Activated T-cell treated with anti-CD3 and anti-CD28 coated beads for 48 hours (primary cell): ENCODE measurements around the gene CCDC167.
"Not testable (repeated sequence)": the region's sequence is repeated elsewhere in the genome, so short reads cannot be mapped to it uniquely, and the experiment has no call there.

ENCODE experiments used
- DNase-seq: peaks from one replicate; pipeline ENCODE4 v3.0.0-alpha.2; 2020; ENCODE audit warnings: low read depth

The CCDC167 gene

DNA sequence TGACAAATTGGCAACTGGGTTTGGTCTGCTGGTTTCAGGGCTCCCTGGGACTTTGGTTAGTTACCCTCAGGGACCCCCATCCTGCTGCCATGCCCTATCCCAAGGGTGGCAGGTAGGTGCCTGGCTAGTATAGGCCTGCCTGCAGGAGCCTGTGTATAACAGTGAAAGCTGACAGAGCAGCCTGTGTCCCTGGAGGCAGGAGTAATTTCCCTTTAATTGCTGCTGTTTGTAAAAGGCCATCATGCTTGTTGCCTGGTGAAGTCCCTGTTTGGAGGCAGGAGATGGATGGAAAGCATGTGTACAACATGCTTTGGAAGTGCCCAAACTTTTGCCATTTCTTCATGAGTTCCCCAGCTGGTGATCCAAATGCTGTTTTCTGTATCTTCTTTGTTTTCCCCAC, 36.6 kb downstream of the CCDC167 start:
- DNase-seq, result no peak

DNA sequence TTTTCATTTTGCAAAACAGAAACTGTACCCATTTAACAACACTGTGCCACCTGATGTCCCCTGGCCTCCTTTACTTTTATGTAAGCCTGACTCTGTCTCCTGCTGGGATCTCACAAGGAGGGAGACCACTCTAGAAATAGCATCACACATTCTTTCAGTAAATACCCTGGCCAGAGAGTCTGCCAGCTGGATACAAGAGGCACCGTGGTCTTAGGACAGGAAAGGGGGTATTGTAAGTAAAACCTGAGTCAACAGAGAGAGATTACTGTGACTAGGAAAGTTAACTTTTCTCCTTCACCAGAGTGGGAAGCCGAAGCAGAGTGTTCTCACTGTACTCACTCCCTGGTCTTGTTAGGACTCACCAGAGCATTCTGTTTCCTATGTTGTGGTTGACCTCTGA, 38.9 kb downstream of the CCDC167 start:
- no peak for DNase-seq

- DNase-seq, result no peak
Measured at GRCh38 chr6:37459981-37460800, 39.5 kb downstream of the CCDC167 start.

DNA sequence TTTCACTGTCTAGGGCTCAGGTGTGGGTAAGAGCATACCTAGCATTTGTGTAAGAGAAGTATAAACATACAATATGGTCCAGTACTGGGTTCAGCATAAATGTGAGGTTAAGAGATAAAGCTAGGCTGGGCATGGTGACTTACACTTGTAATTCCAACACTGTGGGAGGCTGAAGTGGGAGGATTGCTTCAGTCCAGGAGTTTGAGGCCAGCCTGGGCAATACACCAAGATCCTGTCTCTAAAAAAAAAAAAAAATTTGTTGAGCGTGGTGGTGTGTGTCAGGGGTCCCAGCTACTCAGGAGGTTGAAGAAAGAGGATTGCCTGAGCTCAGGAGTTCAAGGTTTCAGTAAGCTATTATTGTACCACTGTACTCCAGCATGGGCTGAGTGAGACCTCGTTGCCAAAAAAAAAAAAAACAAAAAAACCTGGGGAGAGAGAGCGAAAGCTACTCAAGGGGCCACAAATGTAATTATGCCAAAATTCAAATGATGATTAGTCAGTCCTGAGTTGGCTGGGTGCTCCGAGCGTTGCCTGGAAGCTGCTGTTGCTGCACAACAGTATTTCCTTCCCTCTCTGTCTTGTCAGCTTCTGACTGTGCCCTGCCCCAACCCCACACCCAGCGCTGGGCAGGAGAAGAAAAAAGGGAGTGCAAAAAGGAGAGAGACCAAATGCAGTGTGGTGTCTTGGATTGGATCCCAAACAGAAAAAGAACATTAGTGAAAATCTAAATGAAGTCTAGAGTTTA, 42.7 kb downstream of the CCDC167 start:
- DNase-seq, result no peak

GRCh38 chr6:37456126-37456525, 43.6 kb downstream of the CCDC167 start:
- DNase-seq, result no peak

DNA sequence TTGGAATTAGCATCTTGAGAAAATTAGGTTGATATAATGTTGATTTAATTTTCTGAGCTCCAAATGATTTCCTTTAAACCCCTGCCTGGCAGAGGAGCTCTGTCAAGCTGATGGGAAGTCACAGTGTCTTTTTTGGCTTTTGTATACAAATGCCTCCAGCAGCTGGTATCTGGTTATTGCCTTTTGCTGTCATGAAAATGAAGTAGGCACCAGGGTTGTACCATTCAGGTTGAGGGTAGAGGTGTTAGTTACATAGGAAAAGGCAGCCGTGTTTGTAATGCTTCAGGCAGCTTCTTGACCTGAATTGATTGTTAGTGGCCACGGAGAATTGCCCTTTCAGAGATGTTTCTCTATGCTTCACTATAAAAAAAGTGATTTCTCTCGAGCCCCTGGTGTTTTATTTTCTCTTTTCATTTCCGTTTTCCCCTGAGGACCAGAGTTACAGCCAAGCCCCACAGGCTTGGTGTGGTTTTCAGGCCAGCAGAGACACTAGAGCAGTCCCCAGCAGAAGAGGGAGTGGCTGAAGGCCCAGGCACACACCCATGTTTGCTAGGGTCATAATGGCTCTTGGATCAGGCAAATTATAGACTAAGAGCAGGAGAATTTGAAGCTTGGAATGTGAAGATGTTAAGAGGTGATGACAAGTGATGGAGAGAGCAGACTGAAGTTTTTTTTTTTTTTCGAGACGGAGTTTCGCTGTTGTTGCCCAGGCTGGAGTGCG, 45.1 kb downstream of the CCDC167 start:
- DNase-seq, result no peak

GRCh38 chr6:37452522-37452921, 47.2 kb downstream of the CCDC167 start:
- no peak for DNase-seq

- no peak for DNase-seq
Measured at GRCh38 chr6:37451441-37452193, 48.1 kb downstream of the CCDC167 start.

- DNase-seq, result no peak
Measured at GRCh38 chr6:37449984-37450383, 49.7 kb downstream of the CCDC167 start.

- not testable (repeated sequence) for DNase-seq
Measured at GRCh38 chr6:37443216-37443542, 56.5 kb downstream of the CCDC167 start.

DNA sequence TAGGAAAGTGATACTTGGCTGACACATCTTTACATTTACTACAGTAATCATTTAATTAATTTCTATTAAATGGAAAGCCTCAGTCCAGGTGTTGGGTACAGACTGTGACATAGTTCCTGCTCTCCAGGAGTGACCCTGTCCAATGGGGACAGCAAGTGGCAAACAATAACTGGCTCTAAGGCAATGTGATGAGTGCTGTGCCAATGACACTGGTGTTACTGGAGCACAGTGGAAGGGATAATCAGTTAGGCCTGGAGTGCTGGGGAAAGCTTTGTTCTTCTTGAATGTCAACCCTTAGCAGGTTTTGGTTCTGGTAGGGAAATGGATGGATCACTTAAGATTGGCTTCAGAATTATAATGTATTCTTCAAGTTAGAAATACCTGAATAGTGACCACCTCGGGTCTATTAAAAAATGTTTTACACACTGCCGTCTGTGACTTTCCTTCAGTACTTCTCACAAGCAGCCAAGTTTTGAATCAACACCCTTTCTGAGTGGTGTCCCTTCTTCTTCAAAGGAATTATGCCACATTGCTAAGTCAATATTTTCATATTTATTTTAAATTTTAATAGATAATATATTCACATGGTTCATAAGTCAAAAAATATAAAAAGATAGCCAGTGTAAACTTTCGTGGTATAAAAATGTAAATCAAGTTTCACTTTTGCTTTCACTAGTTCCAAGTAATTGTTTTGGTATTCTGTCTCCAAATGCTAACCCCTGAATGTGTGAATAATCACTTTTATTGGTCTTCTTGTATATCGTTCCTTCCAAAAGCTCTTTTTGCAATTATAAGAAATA, 57.1 kb downstream of the CCDC167 start:
- no peak for DNase-seq

DNA sequence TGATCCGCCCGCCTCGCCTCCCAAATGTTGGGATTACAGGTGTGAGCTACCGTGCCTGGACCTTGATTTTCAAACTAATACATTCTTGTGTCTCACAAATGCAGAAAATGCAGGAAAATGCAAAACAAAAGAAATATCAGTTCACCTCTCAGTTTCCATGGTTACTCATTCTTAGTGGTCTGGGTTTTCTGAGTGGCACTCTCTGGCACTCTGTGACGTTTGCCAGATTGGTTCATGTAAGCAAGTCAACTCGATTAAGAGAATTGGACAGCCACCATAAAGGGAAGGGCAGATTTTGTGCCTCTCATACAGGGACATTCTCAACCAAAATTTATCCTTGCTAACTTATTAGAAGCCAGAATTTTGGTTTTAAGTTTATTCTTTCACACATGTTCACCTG, 58.0 kb downstream of the CCDC167 start:
- no peak for DNase-seq

DNA sequence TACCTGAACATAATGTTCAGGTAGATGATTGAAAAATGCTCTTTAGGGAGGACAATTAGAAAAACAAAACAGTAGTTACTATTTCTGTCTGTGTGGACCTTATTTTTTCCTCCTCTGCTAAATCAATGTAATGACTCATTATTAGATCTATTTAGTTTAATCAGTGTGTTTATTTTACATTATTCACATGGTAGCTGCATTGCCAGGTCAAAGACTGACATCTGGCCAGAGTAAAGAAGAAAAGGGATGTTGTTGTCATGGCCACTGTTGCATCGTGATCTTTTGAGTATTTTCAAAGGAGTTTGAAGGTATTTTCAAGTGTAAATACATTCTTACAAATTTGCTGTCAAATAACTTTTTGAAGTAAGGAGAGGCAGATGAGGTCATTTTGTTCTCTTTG, 60.8 kb downstream of the CCDC167 start:
- no peak for DNase-seq

DNA sequence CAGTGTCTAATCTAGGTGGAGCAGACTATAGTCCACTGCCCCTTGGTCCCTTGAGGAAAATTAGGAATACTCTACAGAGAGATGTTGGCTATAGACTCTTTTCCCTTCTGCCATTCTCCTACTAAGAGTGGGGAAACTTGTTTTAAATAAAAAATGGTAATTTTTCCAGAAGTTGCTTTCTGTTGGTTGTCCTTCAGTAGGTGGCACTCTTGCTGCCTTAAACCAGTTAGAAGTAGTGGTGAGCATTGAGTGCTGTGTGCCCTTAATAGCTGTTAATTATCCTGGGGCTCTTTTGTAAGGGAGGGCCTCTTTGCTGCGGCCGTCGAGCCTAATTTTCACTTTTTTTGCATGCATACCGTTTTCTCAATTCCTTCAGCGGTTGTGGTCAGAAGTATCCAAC, 63.9 kb downstream of the CCDC167 start:
- DNase-seq, result no peak

DNA sequence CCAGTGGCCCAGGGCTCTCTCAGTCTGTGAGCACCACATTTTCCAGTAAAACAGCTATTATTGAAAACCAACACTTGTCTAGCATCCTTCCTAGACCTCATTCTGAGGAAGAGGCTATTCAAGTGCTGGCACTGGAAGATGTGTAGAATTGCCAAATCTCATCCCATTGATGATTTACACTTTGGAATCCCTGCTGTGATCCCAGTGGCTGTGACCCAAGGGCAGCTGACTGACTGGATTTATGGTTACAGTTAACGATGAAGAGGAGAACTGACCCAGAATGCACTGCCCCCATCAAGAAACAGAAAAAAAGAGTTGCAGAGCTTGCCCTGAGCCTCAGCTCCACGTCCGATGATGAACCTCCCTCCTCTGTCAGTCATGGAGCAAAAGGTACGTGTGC, 64.3 kb downstream of the CCDC167 start:
- DNase-seq, result no peak

GRCh38 chr6:37433657-37434271, 65.9 kb downstream of the CCDC167 start:
- peak; percentile 35 for DNase-seq
